A673 (cell line): ENCODE results near the gene C11orf68. TPM values are rescaled to one million over a fixed set of nuclear protein-coding genes. Genes with fewer than 3 reads are reported as not detected.
"Not testable (repeated sequence)": the region's sequence is repeated elsewhere in the genome, so short reads cannot be mapped to it uniquely, and the experiment has no call there.

Experiments used
- BruUV-seq: library from RNA; stranded (reverse); fragments of 400-500 nt; replicated peaks from 2 replicates; lab custom pipeline; 2021; lab: Mats Ljungman, UMichigan
- CTCF ChIA-PET: fragments of 300-600 bp; sonication (Branson Sonifier 250); formaldehyde crosslinking; loops from one replicate; lab custom pipeline; 2022; ENCODE audit warnings: antibody characterized with exemption; lab: Charles Lee
- POLR2A ChIA-PET: fragments of 300-600 bp; sonication (Branson Sonifier 250); formaldehyde crosslinking; loops from one replicate; lab custom pipeline; 2022; ENCODE audit warnings: antibody characterized with exemption; ENCODE audit not compliant: low non-redundant PET; lab: Charles Lee
- DNase-seq: peaks from one replicate; pipeline ENCODE4 v3.0.0-alpha.2; 2015; ENCODE audit warnings: low spot score
- H3K27ac ChIP-seq: fragments of 200-600 bp; sonication (generic); 2 replicates; pipeline ENCODE4 v1.5.1; 2016; ENCODE audit warnings: mixed run types, low read depth, mild to moderate bottlenecking, mixed read lengths, antibody characterized with exemption, low read length; ENCODE audit not compliant: poor library complexity, severe bottlenecking
- H3K27me3 ChIP-seq: fragments of 200-600 bp; sonication (generic); replicated peaks from 2 replicates; pipeline ENCODE4 v1.6.1; 2017; ENCODE audit warnings: mixed run types, low read depth, mild to moderate bottlenecking, mixed read lengths, antibody characterized with exemption, low read length; ENCODE audit not compliant: insufficient read depth, poor library complexity
- H3K36me3 ChIP-seq: fragments of 200-600 bp; sonication (generic); 2 replicates; pipeline ENCODE4 v1.6.1; 2016; ENCODE audit warnings: mixed run types, mild to moderate bottlenecking, mixed read lengths, antibody characterized with exemption, low read length; ENCODE audit not compliant: insufficient read depth, poor library complexity, severe bottlenecking
- H3K4me1 ChIP-seq: fragments of 200-600 bp; sonication (generic); 2 replicates; pipeline ENCODE4 v1.6.1; 2017; ENCODE audit warnings: mixed run types, mild to moderate bottlenecking, mixed read lengths, antibody characterized with exemption, low read length; ENCODE audit not compliant: insufficient read depth, poor library complexity, severe bottlenecking
- H3K4me3 ChIP-seq: fragments of 200-600 bp; sonication (generic); 2 replicates; pipeline ENCODE4 v1.5.1; 2016; ENCODE audit warnings: low read depth, mixed run types, mild to moderate bottlenecking, mixed read lengths, low read length; ENCODE audit not compliant: poor library complexity, severe bottlenecking
- H3K9me3 ChIP-seq: fragments of 200-600 bp; sonication (generic); 2 replicates; pipeline ENCODE4 v1.6.1; 2016; ENCODE audit warnings: mixed run types, low read depth, mild to moderate bottlenecking, mixed read lengths, antibody characterized with exemption, low read length; ENCODE audit not compliant: poor library complexity, severe bottlenecking
- EZH2 ChIP-seq: fragments of 200-600 bp; sonication (generic); IDR thresholded peaks from 2 replicates; pipeline ENCODE4 v1.6.1; 2017; ENCODE audit warnings: borderline replicate concordance, low read depth, mild to moderate bottlenecking, mixed read lengths, antibody characterized with exemption, low read length; ENCODE audit not compliant: poor library complexity, severe bottlenecking
- intact Hi-C: fragments of 100-400 bp; cut with micrococcal nuclease; formaldehyde crosslinking; loops from one replicate; pipeline ENCODE4 v1.10.0; 2022; ENCODE audit not compliant: unreplicated experiment
- total RNA-seq: library from RNA; stranded (reverse); gene quantifications from 2 replicates; pipeline ENCODE4 v1.2.3, GENCODE V29; 2021
- TF ChIP-seq, protein P1 (sequence below): fragments of 300-800, 200-600 bp; sonication (generic); conservative IDR thresholded peaks from 2 replicates; pipeline ENCODE4 v1.5.1; 2017; ENCODE audit warnings: low read depth, mild to moderate bottlenecking, antibody characterized with exemption, low read length, moderate library complexity, mixed read lengths

C11orf68 gene
- total RNA-seq, 1 experiment from 2014 or later, result 22.4 TPM

DNA sequence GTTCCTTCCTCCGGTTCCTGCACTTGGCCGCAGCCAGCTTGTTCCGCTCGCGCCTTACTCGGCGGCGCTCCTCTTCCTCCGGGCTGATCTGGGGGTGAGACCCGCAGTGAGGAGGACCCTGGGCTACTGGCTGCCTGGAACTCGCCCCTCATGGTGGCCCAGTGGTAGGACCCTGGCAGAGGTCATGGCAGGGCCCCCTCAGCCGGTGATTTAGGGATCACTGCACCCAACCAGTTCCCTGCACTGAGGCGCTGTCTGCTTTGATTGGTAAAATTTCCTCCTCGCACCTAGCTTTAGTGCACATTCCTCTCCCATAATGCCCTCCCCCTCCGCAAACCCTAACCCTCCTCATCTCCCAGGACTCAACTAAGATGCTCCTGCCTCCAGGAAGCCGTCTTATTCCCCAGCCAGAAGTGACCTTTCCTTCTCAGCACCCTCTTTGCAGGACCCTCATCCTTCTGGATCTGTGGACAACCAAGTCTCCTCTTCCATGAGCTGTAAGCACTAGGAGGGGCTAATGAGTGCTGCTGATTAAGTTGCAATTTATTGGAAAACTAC, 24.7 kb downstream of the C11orf68 start:
- POLR2A ChIA-PET, result no interaction called here
- TF ChIP-seq, protein P1, sequence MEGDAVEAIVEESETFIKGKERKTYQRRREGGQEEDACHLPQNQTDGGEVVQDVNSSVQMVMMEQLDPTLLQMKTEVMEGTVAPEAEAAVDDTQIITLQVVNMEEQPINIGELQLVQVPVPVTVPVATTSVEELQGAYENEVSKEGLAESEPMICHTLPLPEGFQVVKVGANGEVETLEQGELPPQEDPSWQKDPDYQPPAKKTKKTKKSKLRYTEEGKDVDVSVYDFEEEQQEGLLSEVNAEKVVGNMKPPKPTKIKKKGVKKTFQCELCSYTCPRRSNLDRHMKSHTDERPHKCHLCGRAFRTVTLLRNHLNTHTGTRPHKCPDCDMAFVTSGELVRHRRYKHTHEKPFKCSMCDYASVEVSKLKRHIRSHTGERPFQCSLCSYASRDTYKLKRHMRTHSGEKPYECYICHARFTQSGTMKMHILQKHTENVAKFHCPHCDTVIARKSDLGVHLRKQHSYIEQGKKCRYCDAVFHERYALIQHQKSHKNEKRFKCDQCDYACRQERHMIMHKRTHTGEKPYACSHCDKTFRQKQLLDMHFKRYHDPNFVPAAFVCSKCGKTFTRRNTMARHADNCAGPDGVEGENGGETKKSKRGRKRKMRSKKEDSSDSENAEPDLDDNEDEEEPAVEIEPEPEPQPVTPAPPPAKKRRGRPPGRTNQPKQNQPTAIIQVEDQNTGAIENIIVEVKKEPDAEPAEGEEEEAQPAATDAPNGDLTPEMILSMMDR, result no peak
- TF ChIP-seq EZH2, result no peak
- Histone ChIP-seq H3K27me3 (no peaks in the 10 kb centered on the region), H3K9me3 (no peaks in the 10 kb centered on the region), H3K4me3 (no peak overlapping the region), H3K27ac (no peak overlapping the region), H3K4me1 (peaks cover 39% of the 10 kb centered on the region), H3K36me3 (no peaks in the 10 kb centered on the region)
- DNase-seq, result no peak
- intact Hi-C loops, result no loop called here
- CTCF ChIA-PET, result no interaction called here
- BruUV-seq, result no TSS peak

DNA sequence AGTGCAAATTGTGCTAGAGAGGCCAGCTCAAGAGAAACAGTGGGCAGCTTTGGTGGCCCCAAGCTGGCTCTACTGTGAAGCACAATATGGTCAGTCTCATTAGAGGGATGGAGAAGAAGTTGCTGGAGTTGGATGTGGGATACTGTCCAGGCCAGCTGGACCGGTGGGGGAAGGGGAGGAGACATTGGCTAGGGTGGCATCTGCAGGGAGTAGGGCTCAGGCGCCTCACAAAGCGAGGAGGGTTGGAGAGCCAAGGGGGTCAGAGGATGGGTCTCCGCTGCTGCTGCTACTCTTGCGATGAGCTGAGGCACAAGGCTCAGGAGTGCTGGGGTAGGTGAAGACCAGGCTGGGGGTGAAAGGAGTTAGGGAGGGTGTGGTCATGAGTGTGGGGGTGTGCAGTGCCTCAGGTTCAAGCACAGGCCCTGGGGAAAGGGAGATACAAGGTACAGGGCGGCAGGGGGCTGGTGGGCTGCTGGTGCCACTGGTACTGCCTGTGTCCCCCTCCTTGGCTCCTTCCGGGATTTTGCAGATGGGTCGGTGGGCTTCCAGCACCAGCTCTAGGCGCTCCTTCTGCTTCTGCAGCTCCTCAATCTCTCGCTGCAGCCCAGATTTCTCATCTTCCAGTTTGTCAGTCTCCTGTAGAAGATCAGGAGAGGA, 26.1 kb downstream of the C11orf68 start:
- Histone ChIP-seq H3K27me3 (no peaks in the 10 kb centered on the region), H3K36me3 (no peaks in the 10 kb centered on the region), H3K27ac (peak overlapping the region; percentile 88), H3K4me3 (peak overlapping the region; percentile 87), H3K4me1 (peaks cover 38% of the 10 kb centered on the region), H3K9me3 (no peaks in the 10 kb centered on the region)
- no TSS peak for BruUV-seq
- TF ChIP-seq EZH2, result no peak
- TF ChIP-seq, protein P1, result no peak
- ChIA-PET CTCF (interaction anchor here (1.1 kb wide), 1 partner anchor 33 kb away, joined by 3 read pairs; no protein-coding TSS in a partner anchor), POLR2A (interaction anchor here (0.6 to 0.7 kb wide), 3 partner anchors 14 to 229 kb away, joined by 3 to 21 read pairs (median 3); no protein-coding TSS in a partner anchor)
- DNase-seq, result no peak
- intact Hi-C loops, result no loop called here

DNA sequence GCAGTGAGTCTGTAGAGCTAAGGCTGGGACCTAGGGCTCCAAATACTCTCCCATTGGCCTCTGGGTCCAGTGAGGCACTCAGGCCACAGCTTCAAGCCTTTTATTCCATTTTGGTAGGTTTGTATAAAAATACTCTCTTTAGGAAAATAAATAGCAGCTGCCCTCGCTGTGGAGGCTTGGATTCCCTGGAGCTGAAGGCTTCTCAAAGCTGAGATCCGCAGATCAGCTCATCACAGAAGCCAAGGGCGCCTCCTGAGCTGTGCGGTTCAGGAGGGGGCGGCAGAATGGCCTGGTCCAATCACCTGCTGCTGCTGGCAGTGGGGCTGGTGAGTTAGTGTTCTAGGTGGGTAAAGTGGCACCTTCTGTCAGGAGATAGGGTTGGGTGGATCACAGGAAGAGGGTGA, 26.7 kb downstream of the C11orf68 start:
- DNase-seq, H3K27me3 ChIP-seq, BruUV-seq, H3K9me3 ChIP-seq, H3K36me3 ChIP-seq, intact Hi-C loops: not testable (repeated sequence)
- peak overlapping the region; percentile 87 for H3K4me3 ChIP-seq
- peak overlapping the region; percentile 88 for H3K27ac ChIP-seq
- H3K4me1 ChIP-seq, result peaks cover 44% of the 10 kb centered on the region
- CTCF ChIA-PET, result interaction anchor here (1.1 kb wide), 1 partner anchor 32 kb away, joined by 3 read pairs; no protein-coding TSS in a partner anchor
- POLR2A ChIA-PET, result interaction anchor here (0.7 kb wide), 1 partner anchor 229 kb away, joined by 3 read pairs; no protein-coding TSS in a partner anchor
